ENCODE results near the gene AKAP12. TPM values are rescaled to one million over a fixed set of nuclear protein-coding genes. Genes with fewer than 3 reads are reported as not detected.

Gene AKAP12
- total and polyA plus RNA-seq, 2 experiments from 2014 or later = 90.1 to 137 TPM

GRCh38 chr6:151402228-151402627 is 162.5 kb downstream of the AKAP12 start:
- H4K20me1 ChIP-seq (replicated peaks; ENCODE audit: insufficient read depth) = peaks cover 37% of the 10 kb centered on the region
- no peaks in the 10 kb centered on the region for H3K9me3 Mint-ChIP-seq
- H3K36me3 Mint-ChIP-seq (ENCODE audit: low read depth) = peaks cover 47% of the 10 kb centered on the region
- no peak overlapping the region for H3K27ac Mint-ChIP-seq
- no peak overlapping the region for H3K4me3 Mint-ChIP-seq
- TF ChIP-seq EZH2 (IDR thresholded peaks at IDR 0.05; ENCODE audit: low read depth, unreplicated experiment) (no peak), NANOG (IDR thresholded peaks at IDR 0.05; ENCODE audit: borderline replicate concordance) (no peak), CREB1 (CRISPR knock-in tag; IDR thresholded peaks at IDR 0.05; ENCODE audit: low read depth) (no peak), JUNB (IDR thresholded peaks at IDR 0.05; ENCODE audit: unreplicated experiment) (no peak)
- peaks cover 76% of the 10 kb centered on the region for H3K79me2 ChIP-seq (replicated peaks; ENCODE audit: insufficient read depth)
- no peak overlapping the region for H3K4me2 ChIP-seq
- H3K27ac ChIP-seq (ENCODE audit: low read depth) = no peak overlapping the region
- no peaks in the 10 kb centered on the region for H3K9me2 ChIP-seq (ENCODE audit: insufficient read depth)
- DNase-seq (ENCODE audit: low spot score) = no peak
- H3K27me3 Mint-ChIP-seq (ENCODE audit: insufficient read depth, low read depth, poor library complexity) = peaks cover 5% of the 10 kb centered on the region
- no peak overlapping the region for H3K4me3 ChIP-seq
- no peaks in the 10 kb centered on the region; the same call in 1 of the 2 replicates for H3K36me3 ChIP-seq (ENCODE audit: insufficient read depth)
- no peaks in the 10 kb centered on the region; the same call in 1 of the 3 replicates for H3K4me1 Mint-ChIP-seq
- H3K27me3 ChIP-seq (ENCODE audit: insufficient read depth) = no peaks in the 10 kb centered on the region
- ATAC-seq = no peak
- H2AFZ ChIP-seq = no peak overlapping the region
- H3F3A ChIP-seq (replicated peaks; ENCODE audit: low read depth) = 0 out of 2 replicates have a peak, but pooled peaks cover 8% of the 10 kb centered on the region
- no peaks in the 10 kb centered on the region for H3K4me1 ChIP-seq (ENCODE audit: insufficient read depth)

GRCh38 chr6:151403919-151404308 is 164.1 kb downstream of the AKAP12 start:
- no peaks in the 10 kb centered on the region; the same call in 2 of the 3 replicates for H3K9me3 Mint-ChIP-seq
- no peak overlapping the region for H3K27ac Mint-ChIP-seq
- H3K4me3 Mint-ChIP-seq = no peak overlapping the region
- Histone ChIP-seq H3K27me3 (ENCODE audit: insufficient read depth) (no peaks in the 10 kb centered on the region), H3F3A (replicated peaks; ENCODE audit: low read depth) (0 out of 2 replicates have a peak, but pooled peaks cover 11% of the 10 kb centered on the region), H3K4me1 (ENCODE audit: insufficient read depth) (no peaks in the 10 kb centered on the region), H3K9me2 (ENCODE audit: insufficient read depth) (no peaks in the 10 kb centered on the region), H3K4me3 (no peak overlapping the region), H3K79me2 (replicated peaks; ENCODE audit: insufficient read depth) (peaks cover 59% of the 10 kb centered on the region), H2AFZ (no peak overlapping the region), H3K4me2 (no peak overlapping the region), H4K20me1 (replicated peaks; ENCODE audit: insufficient read depth) (peaks cover 28% of the 10 kb centered on the region), H3K27ac (ENCODE audit: low read depth) (no peak overlapping the region; the same call in 1 of the 2 replicates), H3K36me3 (ENCODE audit: insufficient read depth) (peaks cover 5% of the 10 kb centered on the region)
- peaks cover 8% of the 10 kb centered on the region for H3K27me3 Mint-ChIP-seq (ENCODE audit: insufficient read depth, low read depth, poor library complexity)
- ATAC-seq = no peak
- no peaks in the 10 kb centered on the region; the same call in 2 of the 3 replicates for H3K4me1 Mint-ChIP-seq
- TF ChIP-seq EZH2phosphoT487 (IDR thresholded peaks at IDR 0.05; ENCODE audit: unreplicated experiment) (no peak), CTCF (conservative IDR thresholded peaks at IDR 0.05; ENCODE audit: low read depth in 2 of 2) (no peak), ZNF331 (CRISPR knock-in tag; IDR thresholded peaks at IDR 0.05; ENCODE audit: low read depth) (no peak), REST (IDR thresholded peaks at IDR 0.05; ENCODE audit: unreplicated experiment) (no peak), ZNF462 (CRISPR knock-in tag; IDR thresholded peaks at IDR 0.05) (no peak), NANOG (IDR thresholded peaks at IDR 0.05; ENCODE audit: borderline replicate concordance) (no peak)
- H3K36me3 Mint-ChIP-seq (ENCODE audit: low read depth) = peaks cover 55% of the 10 kb centered on the region
- DNase-seq (ENCODE audit: low spot score) = no peak

Data from GM23338 (cell line).